ENCODE measurements around the gene ZNF439. TPM values are rescaled to one million over a fixed set of nuclear protein-coding genes. Genes with fewer than 3 reads are reported as not detected.
"Not testable (repeated sequence)": the region's sequence is repeated elsewhere in the genome, so short reads cannot be mapped to it uniquely, and the experiment has no call there.

ZNF439 gene
- total and polyA plus RNA-seq, 8 donors, result 2.2 to 8.0 (median 3.1) TPM

DNA sequence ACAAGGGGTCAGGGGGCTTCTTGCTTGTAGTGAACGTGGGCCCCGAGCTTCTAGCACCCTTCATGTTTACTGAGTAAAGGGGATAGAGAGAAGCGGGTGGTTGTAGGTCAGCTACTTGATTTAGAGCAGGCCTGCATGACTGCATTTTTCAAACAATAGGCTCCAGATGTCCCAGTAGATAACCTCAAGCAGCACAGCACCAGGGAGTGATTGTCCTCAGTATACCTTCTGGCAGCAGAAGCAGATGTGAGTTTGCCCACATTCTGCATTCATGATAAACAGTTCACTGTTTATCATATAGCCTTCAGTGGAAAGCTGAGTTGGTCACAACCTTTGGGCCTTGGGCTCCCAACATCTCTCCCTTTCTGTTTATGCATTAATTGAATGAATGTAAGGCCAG lies 4.8 kb downstream of the ZNF439 start:
- intact Hi-C loops (cut with DNase I), result no loop called here
- peaks cover 0 to 7% (median 0%) of the 10 kb centered on the region in 3 donors for H3K4me1 ChIP-seq
- H3K36me3 ChIP-seq, result no peaks in the 10 kb centered on the region
- no peak overlapping the region for H3K4me3 ChIP-seq
- WGBS, 2 donors, result 85 to 86% methylated on average over 3 of the region's 3 CpGs
- ATAC-seq, result no peak
- DNase-seq, result no peak
- H3K27ac ChIP-seq, result no peak overlapping the region
- no peaks in the 10 kb centered on the region for H3K27me3 ChIP-seq
- TF ChIP-seq, protein P1, sequence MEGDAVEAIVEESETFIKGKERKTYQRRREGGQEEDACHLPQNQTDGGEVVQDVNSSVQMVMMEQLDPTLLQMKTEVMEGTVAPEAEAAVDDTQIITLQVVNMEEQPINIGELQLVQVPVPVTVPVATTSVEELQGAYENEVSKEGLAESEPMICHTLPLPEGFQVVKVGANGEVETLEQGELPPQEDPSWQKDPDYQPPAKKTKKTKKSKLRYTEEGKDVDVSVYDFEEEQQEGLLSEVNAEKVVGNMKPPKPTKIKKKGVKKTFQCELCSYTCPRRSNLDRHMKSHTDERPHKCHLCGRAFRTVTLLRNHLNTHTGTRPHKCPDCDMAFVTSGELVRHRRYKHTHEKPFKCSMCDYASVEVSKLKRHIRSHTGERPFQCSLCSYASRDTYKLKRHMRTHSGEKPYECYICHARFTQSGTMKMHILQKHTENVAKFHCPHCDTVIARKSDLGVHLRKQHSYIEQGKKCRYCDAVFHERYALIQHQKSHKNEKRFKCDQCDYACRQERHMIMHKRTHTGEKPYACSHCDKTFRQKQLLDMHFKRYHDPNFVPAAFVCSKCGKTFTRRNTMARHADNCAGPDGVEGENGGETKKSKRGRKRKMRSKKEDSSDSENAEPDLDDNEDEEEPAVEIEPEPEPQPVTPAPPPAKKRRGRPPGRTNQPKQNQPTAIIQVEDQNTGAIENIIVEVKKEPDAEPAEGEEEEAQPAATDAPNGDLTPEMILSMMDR (IDR thresholded peaks at IDR 0.05), result no peak
- FAIRE-seq, result no peak
- H3K9me3 ChIP-seq, result no peaks in the 10 kb centered on the region

GRCh38 chr19:11856596-11857250 lies 8.2 kb downstream of the ZNF439 start:
- no peak overlapping the region for H3K27ac ChIP-seq
- H3K9me3 ChIP-seq, result no peaks in the 10 kb centered on the region
- ATAC-seq, result no peak
- H3K4me3 ChIP-seq, result no peak overlapping the region
- TF ChIP-seq, protein P1 (IDR thresholded peaks at IDR 0.05), result no peak
- no peaks in the 10 kb centered on the region for H3K36me3 ChIP-seq
- intact Hi-C loops (cut with DNase I), result no loop called here
- 94 to 95% methylated on average over 12 of the region's 12 CpGs for WGBS, 2 donors
- no peaks in the 10 kb centered on the region for H3K4me1 ChIP-seq
- no peaks in the 10 kb centered on the region for H3K27me3 ChIP-seq
- FAIRE-seq, result no peak
- no peak for DNase-seq

GRCh38 chr19:11860721-11861120 lies 12.2 kb downstream of the ZNF439 start:
- DNase-seq (no peak), ATAC-seq (no peak), FAIRE-seq (no peak)
- no peaks in the 10 kb centered on the region for H3K27me3 ChIP-seq
- intact Hi-C loops (cut with DNase I), result no loop called here
- no peak overlapping the region for H3K4me3 ChIP-seq
- no peaks in the 10 kb centered on the region for H3K9me3 ChIP-seq
- no peaks in the 10 kb centered on the region for H3K4me1 ChIP-seq
- WGBS, 2 donors, result 92 to 93% methylated on average over 7 of the region's 7 CpGs
- H3K36me3 ChIP-seq, result no peaks in the 10 kb centered on the region
- no peak overlapping the region for H3K27ac ChIP-seq
- TF ChIP-seq, protein P1 (IDR thresholded peaks at IDR 0.05), result no peak

GRCh38 chr19:11861301-11861700 lies 12.8 kb downstream of the ZNF439 start:
- intact Hi-C loops (cut with DNase I), result no loop called here
- FAIRE-seq, result no peak
- TF ChIP-seq, protein P1 (IDR thresholded peaks at IDR 0.05), result no peak
- no peak overlapping the region for H3K4me3 ChIP-seq
- no peaks in the 10 kb centered on the region for H3K4me1 ChIP-seq
- ATAC-seq, result no peak
- no peaks in the 10 kb centered on the region for H3K9me3 ChIP-seq
- no peak overlapping the region for H3K27ac ChIP-seq
- DNase-seq, result no peak
- no peaks in the 10 kb centered on the region for H3K27me3 ChIP-seq
- 92 to 94% methylated on average over 2 of the region's 2 CpGs for WGBS, 2 donors
- peaks cover 0 to under 1% (median 0%) of the 10 kb centered on the region in 3 donors for H3K36me3 ChIP-seq

GRCh38 chr19:11867766-11868165 lies 19.2 kb downstream of the ZNF439 start:
- ATAC-seq; intact Hi-C loops (cut with DNase I); H3K4me3 ChIP-seq; DNase-seq; FAIRE-seq; H3K27ac ChIP-seq; H3K4me1 ChIP-seq; H3K9me3 ChIP-seq; H3K27me3 ChIP-seq: not testable (repeated sequence)
- H3K36me3 ChIP-seq, result peaks cover 13 to 25% (median 13%) of the 10 kb centered on the region in 3 donors
- WGBS, 2 donors, result 94 to 96% methylated on average over 4 of the region's 4 CpGs

Measured in pancreas (tissue), 10 donors.